Liver (tissue), 9 donors: ENCODE data around the gene KL. TPM values are rescaled to one million over a fixed set of nuclear protein-coding genes. Genes with fewer than 3 reads are reported as not detected.

Experiments
- DNase-seq: peaks from one replicate; pipeline ENCODE4 v3.0.0-alpha.2; 2017; ENCODE audit warnings: low spot score
- H3K27ac ChIP-seq, 2 donors: one replicate each; pipeline ENCODE4 v1.7.0; 2013; ENCODE audit warnings: inconsistent platforms in 2 of 2, low read length in 2 of 2, control low read depth in 1 of 2, low read depth in 1 of 2, mild to moderate bottlenecking in 1 of 2
- H3K27me3 ChIP-seq, 4 donors: one replicate each; pipeline versions ENCODE4 v1.6.1 to v1.7.0; 2013; ENCODE audit warnings: low read length in 3 of 4, inconsistent platforms in 1 of 4, mild to moderate bottlenecking in 1 of 4, moderate library complexity in 1 of 4; ENCODE audit not compliant: control insufficient read depth in 4 of 4, insufficient read depth in 4 of 4
- H3K36me3 ChIP-seq, 4 donors: one replicate each; pipeline versions ENCODE4 v1.6.1 to v1.7.0; 2013; ENCODE audit warnings: low read length in 3 of 4, mild to moderate bottlenecking in 3 of 4, low read depth in 1 of 4, moderate library complexity in 1 of 4; ENCODE audit not compliant: control insufficient read depth in 4 of 4, insufficient read depth in 3 of 4
- H3K4me1 ChIP-seq, 4 donors: one replicate each; pipeline versions ENCODE4 v1.6.1 to v1.7.0; 2013; ENCODE audit warnings: low read length in 3 of 4, mild to moderate bottlenecking in 3 of 4, moderate library complexity in 1 of 4; ENCODE audit not compliant: control insufficient read depth in 4 of 4, insufficient read depth in 4 of 4
- H3K4me3 ChIP-seq, 3 donors: one replicate each; pipeline versions ENCODE4 v1.6.1 to v1.7.0; 2013; ENCODE audit warnings: low read length in 3 of 3, control low read depth in 1 of 3, low read depth in 1 of 3, mild to moderate bottlenecking in 1 of 3
- H3K9ac ChIP-seq, 2 donors: one replicate each; pipeline ENCODE4 v1.7.0; 2013; ENCODE audit warnings: low read length in 2 of 2, mild to moderate bottlenecking in 2 of 2, moderate library complexity in 2 of 2, control low read depth in 1 of 2, low read depth in 1 of 2
- H3K9me3 ChIP-seq, 4 donors: one replicate each; pipeline versions ENCODE4 v1.6.1 to v1.7.0; 2013; ENCODE audit warnings: low read length in 3 of 4; ENCODE audit not compliant: control insufficient read depth in 4 of 4
- EGR1 ChIP-seq, 2 donors: IDR thresholded peaks; 2 replicates each; pipeline ENCODE4 v1.6.1; 2016 to 2018; ENCODE audit warnings: antibody characterized with exemption in 2 of 2, low read depth in 2 of 2
- FOXA1 ChIP-seq: IDR thresholded peaks from 2 replicates; pipeline ENCODE4 v1.6.1; 2016; ENCODE audit warnings: antibody characterized with exemption
- FOXA2 ChIP-seq: IDR thresholded peaks from 2 replicates; pipeline ENCODE4 v1.6.1; 2016; ENCODE audit warnings: antibody characterized with exemption
- GABPA ChIP-seq, 2 donors: IDR thresholded peaks in 1 of 2; conservative IDR thresholded peaks in 1 of 2; 2 replicates each; pipeline ENCODE4 v1.6.1; 2016; ENCODE audit warnings: antibody characterized with exemption in 2 of 2, mild to moderate bottlenecking in 1 of 2, moderate library complexity in 1 of 2
- HNF4A ChIP-seq, 2 donors: conservative IDR thresholded peaks; 2 replicates each; pipeline ENCODE4 v1.6.1; 2016; ENCODE audit warnings: antibody characterized with exemption in 2 of 2, mild to moderate bottlenecking in 2 of 2
- HNF4G ChIP-seq: IDR thresholded peaks from 2 replicates; pipeline ENCODE4 v1.6.1; 2016; ENCODE audit warnings: antibody characterized with exemption
- JUND ChIP-seq, 2 donors: IDR thresholded peaks; 2 replicates each; pipeline ENCODE4 v1.6.1; 2016; ENCODE audit warnings: antibody characterized with exemption in 2 of 2
- NR2F2 ChIP-seq: IDR thresholded peaks from 2 replicates; pipeline ENCODE4 v1.6.1; 2016; ENCODE audit warnings: antibody characterized with exemption
- RXRA ChIP-seq, 2 donors: IDR thresholded peaks; 2 replicates each; pipeline ENCODE4 v1.6.1; 2017 to 2018; ENCODE audit warnings: antibody characterized with exemption in 2 of 2, mild to moderate bottlenecking in 1 of 2
- SP1 ChIP-seq: IDR thresholded peaks from 2 replicates; pipeline ENCODE4 v1.6.1; 2018; ENCODE audit warnings: antibody characterized with exemption, mild to moderate bottlenecking
- TAF1 ChIP-seq: conservative IDR thresholded peaks from 2 replicates; pipeline ENCODE4 v1.6.1; 2016; ENCODE audit warnings: antibody characterized with exemption, mild to moderate bottlenecking
- YY1 ChIP-seq: IDR thresholded peaks from 2 replicates; pipeline ENCODE4 v1.6.1; 2016; ENCODE audit warnings: antibody characterized with exemption, mild to moderate bottlenecking
- WGBS: extraction: QIAGEN DNeasy Blood & Tissue Kit; methylation state at CpG from one replicate; pipeline ENCODE4 v1.1.7; 2013; 5-methylcytosine and 5-hydroxymethylcytosine counted together
- polyA plus RNA-seq, 2 donors: library from polyadenylated mRNA; stranded (reverse) in 1 of 2; unstranded in 1 of 2; fragments of 200-250 nt in 1 of 2; fragments of >200 nt in 1 of 2; fragmentation: Nextera tagmentation in 1 of 2; extraction: Ambion mirVana in 1 of 2; gene quantifications; one replicate each; pipeline versions ENCODE4 v1.2.1 to v1.2.3, GENCODE V29; 2013 to 2015
- total RNA-seq, 2 donors: library from RNA; depleted of rRNA; stranded (reverse); fragments of >200 nt; gene quantifications; one replicate each; pipeline ENCODE4 v1.2.3, GENCODE V29; 2014
- TF ChIP-seq, protein P1 (sequence below): IDR thresholded peaks from 2 replicates; pipeline ENCODE4 v1.6.1; 2016; ENCODE audit warnings: antibody characterized with exemption
- TF ChIP-seq, protein P2 (sequence below): IDR thresholded peaks from 2 replicates; pipeline ENCODE4 v1.6.1; 2016; ENCODE audit warnings: antibody characterized with exemption, mild to moderate bottlenecking
- TF ChIP-seq, protein P3 (sequence below): IDR thresholded peaks from 2 replicates; pipeline ENCODE4 v1.6.1; 2016; ENCODE audit warnings: antibody characterized with exemption
- TF ChIP-seq, protein P4 (sequence below): IDR thresholded peaks from 2 replicates; pipeline ENCODE4 v1.6.1; 2016; ENCODE audit warnings: antibody characterized with exemption
- TF ChIP-seq, protein P5 (sequence below): fragments of 150-350 bp; IDR thresholded peaks from 2 replicates; pipeline ENCODE4 v1.5.1; 2017; ENCODE audit warnings: improper control_type of control experiment, low read depth, low read length; ENCODE audit not compliant: missing input control
- donor health status: healthy.
- donor health status: healthy.
- donor health status: healthy.
- donor health status: healthy.
- donor health status: healthy.

KL gene
- total and polyA plus RNA-seq, 4 donors: 0.13 to 0.92 (median 0.28) TPM

DNA sequence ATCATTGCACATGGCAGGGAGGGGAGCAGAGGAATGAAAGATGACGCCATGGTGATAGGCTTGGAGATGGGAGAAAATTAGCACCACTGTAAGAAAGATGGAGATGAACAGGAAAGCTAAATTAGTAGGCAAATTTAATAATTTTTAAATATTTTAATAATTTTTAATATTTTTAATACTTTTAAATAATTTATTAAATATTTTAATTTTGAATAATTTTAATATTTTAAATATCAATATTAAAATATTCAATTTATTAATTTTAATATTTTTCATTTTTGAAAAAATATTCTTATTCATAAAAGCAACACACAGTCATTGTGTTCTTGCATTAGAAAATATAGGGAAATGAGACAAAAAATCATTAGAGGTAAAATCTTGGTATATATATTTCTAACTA lies 15.9 kb upstream of the KL start:
- no peak for DNase-seq
- Histone ChIP-seq H3K27ac (no peak overlapping the region), H3K27me3 (no peaks in the 10 kb centered on the region), H3K9me3 (no peaks in the 10 kb centered on the region), H3K4me1 (no peaks in the 10 kb centered on the region), H3K9ac (no peak overlapping the region), H3K36me3 (no peaks in the 10 kb centered on the region), H3K4me3 (no peak overlapping the region)
- TF ChIP-seq, protein P1, sequence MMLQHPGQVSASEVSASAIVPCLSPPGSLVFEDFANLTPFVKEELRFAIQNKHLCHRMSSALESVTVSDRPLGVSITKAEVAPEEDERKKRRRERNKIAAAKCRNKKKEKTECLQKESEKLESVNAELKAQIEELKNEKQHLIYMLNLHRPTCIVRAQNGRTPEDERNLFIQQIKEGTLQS: no peak
- no peak for TF ChIP-seq FOXA1
- TF ChIP-seq RXRA (IDR thresholded peaks at IDR 0.05): no peak
- no peak for TF ChIP-seq JUND (IDR thresholded peaks at IDR 0.05)
- TF ChIP-seq YY1: no peak
- TF ChIP-seq HNF4A (conservative IDR thresholded peaks at IDR 0.05): no peak
- no peak for TF ChIP-seq EGR1 (IDR thresholded peaks at IDR 0.05; ENCODE audit: low read depth in 2 of 2)
- TF ChIP-seq, protein P2, sequence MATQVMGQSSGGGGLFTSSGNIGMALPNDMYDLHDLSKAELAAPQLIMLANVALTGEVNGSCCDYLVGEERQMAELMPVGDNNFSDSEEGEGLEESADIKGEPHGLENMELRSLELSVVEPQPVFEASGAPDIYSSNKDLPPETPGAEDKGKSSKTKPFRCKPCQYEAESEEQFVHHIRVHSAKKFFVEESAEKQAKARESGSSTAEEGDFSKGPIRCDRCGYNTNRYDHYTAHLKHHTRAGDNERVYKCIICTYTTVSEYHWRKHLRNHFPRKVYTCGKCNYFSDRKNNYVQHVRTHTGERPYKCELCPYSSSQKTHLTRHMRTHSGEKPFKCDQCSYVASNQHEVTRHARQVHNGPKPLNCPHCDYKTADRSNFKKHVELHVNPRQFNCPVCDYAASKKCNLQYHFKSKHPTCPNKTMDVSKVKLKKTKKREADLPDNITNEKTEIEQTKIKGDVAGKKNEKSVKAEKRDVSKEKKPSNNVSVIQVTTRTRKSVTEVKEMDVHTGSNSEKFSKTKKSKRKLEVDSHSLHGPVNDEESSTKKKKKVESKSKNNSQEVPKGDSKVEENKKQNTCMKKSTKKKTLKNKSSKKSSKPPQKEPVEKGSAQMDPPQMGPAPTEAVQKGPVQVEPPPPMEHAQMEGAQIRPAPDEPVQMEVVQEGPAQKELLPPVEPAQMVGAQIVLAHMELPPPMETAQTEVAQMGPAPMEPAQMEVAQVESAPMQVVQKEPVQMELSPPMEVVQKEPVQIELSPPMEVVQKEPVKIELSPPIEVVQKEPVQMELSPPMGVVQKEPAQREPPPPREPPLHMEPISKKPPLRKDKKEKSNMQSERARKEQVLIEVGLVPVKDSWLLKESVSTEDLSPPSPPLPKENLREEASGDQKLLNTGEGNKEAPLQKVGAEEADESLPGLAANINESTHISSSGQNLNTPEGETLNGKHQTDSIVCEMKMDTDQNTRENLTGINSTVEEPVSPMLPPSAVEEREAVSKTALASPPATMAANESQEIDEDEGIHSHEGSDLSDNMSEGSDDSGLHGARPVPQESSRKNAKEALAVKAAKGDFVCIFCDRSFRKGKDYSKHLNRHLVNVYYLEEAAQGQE: no peak
- TF ChIP-seq, protein P3, sequence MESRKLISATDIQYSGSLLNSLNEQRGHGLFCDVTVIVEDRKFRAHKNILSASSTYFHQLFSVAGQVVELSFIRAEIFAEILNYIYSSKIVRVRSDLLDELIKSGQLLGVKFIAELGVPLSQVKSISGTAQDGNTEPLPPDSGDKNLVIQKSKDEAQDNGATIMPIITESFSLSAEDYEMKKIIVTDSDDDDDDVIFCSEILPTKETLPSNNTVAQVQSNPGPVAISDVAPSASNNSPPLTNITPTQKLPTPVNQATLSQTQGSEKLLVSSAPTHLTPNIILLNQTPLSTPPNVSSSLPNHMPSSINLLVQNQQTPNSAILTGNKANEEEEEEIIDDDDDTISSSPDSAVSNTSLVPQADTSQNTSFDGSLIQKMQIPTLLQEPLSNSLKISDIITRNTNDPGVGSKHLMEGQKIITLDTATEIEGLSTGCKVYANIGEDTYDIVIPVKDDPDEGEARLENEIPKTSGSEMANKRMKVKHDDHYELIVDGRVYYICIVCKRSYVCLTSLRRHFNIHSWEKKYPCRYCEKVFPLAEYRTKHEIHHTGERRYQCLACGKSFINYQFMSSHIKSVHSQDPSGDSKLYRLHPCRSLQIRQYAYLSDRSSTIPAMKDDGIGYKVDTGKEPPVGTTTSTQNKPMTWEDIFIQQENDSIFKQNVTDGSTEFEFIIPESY: no peak
- TF ChIP-seq, protein P4, sequence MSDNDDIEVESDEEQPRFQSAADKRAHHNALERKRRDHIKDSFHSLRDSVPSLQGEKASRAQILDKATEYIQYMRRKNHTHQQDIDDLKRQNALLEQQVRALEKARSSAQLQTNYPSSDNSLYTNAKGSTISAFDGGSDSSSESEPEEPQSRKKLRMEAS: no peak
- TF ChIP-seq HNF4G: no peak
- no peak for TF ChIP-seq GABPA (IDR thresholded peaks at IDR 0.05 in 1 of 2, conservative IDR thresholded peaks at IDR 0.05 in 1 of 2)
- 94% methylated on average over 1 of the region's 1 CpG for WGBS

DNA sequence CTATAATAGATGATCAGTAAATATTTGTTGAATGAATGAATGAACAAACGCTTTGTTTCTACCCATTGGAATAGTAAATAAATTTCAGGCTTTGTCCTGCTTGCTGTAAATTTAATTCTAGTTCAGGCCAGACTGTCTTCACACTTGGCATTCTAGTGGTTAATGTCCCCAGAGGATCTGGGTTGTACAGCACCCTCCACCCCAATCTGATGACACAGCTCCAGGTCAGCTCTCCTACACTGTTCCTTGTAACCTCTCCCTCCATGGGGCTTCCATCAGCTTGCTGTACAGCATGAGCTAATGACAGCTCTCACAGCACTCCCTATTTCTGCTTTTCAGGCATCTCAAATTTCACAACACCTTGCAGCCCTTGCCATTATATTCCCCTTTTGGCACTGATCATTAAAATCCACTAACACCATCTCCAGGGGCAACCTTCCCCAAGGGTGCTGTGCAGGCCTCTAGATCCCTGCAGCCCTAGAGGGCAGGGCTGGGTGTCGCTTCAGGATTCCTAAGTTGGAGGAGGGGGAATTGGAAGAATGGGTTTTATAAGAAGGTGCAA lies 12.7 kb upstream of the KL start:
- H3K27me3 ChIP-seq: no peaks in the 10 kb centered on the region
- WGBS: 91% methylated on average over 2 of the region's 2 CpGs
- H3K9ac ChIP-seq: no peak overlapping the region
- H3K27ac ChIP-seq: no peak overlapping the region
- no peak overlapping the region for H3K4me3 ChIP-seq
- peaks cover 3 to 10% (median 3%) of the 10 kb centered on the region in 4 donors for H3K9me3 ChIP-seq
- DNase-seq: no peak
- H3K36me3 ChIP-seq: no peaks in the 10 kb centered on the region
- H3K4me1 ChIP-seq: peaks cover 0 to 4% (median 0%) of the 10 kb centered on the region in 4 donors
- TF ChIP-seq HNF4A (conservative IDR thresholded peaks at IDR 0.05) (no peak), FOXA2 (no peak), NR2F2 (no peak), GABPA (IDR thresholded peaks at IDR 0.05 in 1 of 2, conservative IDR thresholded peaks at IDR 0.05 in 1 of 2) (no peak), HNF4G (no peak), YY1 (no peak), EGR1 (IDR thresholded peaks at IDR 0.05; ENCODE audit: low read depth in 2 of 2) (no peak), RXRA (IDR thresholded peaks at IDR 0.05) (no peak), TAF1 (no peak), SP1 (no peak)
- TF ChIP-seq, protein P2: no peak
- TF ChIP-seq, protein P3: no peak
- TF ChIP-seq, protein P5, sequence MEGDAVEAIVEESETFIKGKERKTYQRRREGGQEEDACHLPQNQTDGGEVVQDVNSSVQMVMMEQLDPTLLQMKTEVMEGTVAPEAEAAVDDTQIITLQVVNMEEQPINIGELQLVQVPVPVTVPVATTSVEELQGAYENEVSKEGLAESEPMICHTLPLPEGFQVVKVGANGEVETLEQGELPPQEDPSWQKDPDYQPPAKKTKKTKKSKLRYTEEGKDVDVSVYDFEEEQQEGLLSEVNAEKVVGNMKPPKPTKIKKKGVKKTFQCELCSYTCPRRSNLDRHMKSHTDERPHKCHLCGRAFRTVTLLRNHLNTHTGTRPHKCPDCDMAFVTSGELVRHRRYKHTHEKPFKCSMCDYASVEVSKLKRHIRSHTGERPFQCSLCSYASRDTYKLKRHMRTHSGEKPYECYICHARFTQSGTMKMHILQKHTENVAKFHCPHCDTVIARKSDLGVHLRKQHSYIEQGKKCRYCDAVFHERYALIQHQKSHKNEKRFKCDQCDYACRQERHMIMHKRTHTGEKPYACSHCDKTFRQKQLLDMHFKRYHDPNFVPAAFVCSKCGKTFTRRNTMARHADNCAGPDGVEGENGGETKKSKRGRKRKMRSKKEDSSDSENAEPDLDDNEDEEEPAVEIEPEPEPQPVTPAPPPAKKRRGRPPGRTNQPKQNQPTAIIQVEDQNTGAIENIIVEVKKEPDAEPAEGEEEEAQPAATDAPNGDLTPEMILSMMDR: no peak
- TF ChIP-seq, protein P1: no peak
